Testis (tissue), 3 donors: Measurements from ENCODE around the gene FBLN2. TPM values are rescaled to one million over a fixed set of nuclear protein-coding genes. Genes with fewer than 3 reads are reported as not detected.

ENCODE experiments used
- DNase-seq: peaks from one replicate; pipeline ENCODE4 v3.0.0-alpha.2; 2019
- H3K27ac ChIP-seq, 2 donors: fragments of 200-600 bp; sonication (generic); one replicate each; pipeline ENCODE4 v1.5.1; 2019
- H3K27me3 ChIP-seq: fragments of 200-600 bp; sonication (generic); one replicate; pipeline ENCODE4 v1.5.1; 2019
- H3K36me3 ChIP-seq: fragments of 200-600 bp; sonication (generic); one replicate; pipeline ENCODE4 v1.5.1; 2017; ENCODE audit warnings: low read depth; ENCODE audit errors: missing control alignments
- H3K4me1 ChIP-seq: fragments of 200-600 bp; sonication (generic); one replicate; pipeline ENCODE4 v1.5.1; 2019
- H3K4me3 ChIP-seq, 2 donors: fragments of 200-600 bp; sonication (generic); one replicate each; pipeline ENCODE4 v1.5.1; 2017 to 2019
- H3K9me3 ChIP-seq: fragments of 200-600 bp; sonication (generic); one replicate; pipeline ENCODE4 v1.5.1; 2017
- CTCF ChIP-seq, 3 experiments: fragments of 450-650 bp in 2 of 3; fragments of 200-600 bp in 1 of 3; sonication (generic) in 1 of 3; IDR thresholded peaks; one replicate each; pipeline ENCODE4 v1.5.1; 2016 to 2019; ENCODE audit warnings: antibody characterized with exemption in 3 of 3, mild to moderate bottlenecking in 2 of 3, moderate library complexity in 1 of 3
- POLR2A ChIP-seq: fragments of 450-650 bp; IDR thresholded peaks from one replicate; pipeline ENCODE4 v1.6.1; 2017; ENCODE audit warnings: antibody characterized with exemption, mild to moderate bottlenecking, moderate library complexity
- WGBS, 2 donors: methylation state at CpG; one replicate each; pipeline ENCODE4 v1.1.5; 2018; 5-methylcytosine and 5-hydroxymethylcytosine counted together
- intact Hi-C: fragments of 100-400 bp; cut with DNase I; formaldehyde crosslinking; loops from one replicate; pipeline ENCODE4 v1.15.1; 2023; ENCODE audit warnings: low total_unique reads
- polyA plus RNA-seq: library from polyadenylated mRNA; stranded (reverse); fragments of 350-450 nt; fragmentation: Illumina TruSeq; extraction: RNeasy Lipid Tissue Mini Kit (QIAGEN cat#74804); gene quantifications from one replicate; pipeline ENCODE4 v1.2.3, GENCODE V29; 2014; ENCODE audit warnings: low read depth, low replicate concordance; ENCODE audit not compliant: insufficient read depth
- total RNA-seq, 2 donors: library from RNA; depleted of rRNA; stranded (reverse); fragments of >200 nt; gene quantifications; one replicate each; pipeline ENCODE4 v1.2.3, GENCODE V29; 2016

The FBLN2 gene
- total and polyA plus RNA-seq, 3 donors from 2014 or later, result 172 to 334 (median 248) TPM

DNA sequence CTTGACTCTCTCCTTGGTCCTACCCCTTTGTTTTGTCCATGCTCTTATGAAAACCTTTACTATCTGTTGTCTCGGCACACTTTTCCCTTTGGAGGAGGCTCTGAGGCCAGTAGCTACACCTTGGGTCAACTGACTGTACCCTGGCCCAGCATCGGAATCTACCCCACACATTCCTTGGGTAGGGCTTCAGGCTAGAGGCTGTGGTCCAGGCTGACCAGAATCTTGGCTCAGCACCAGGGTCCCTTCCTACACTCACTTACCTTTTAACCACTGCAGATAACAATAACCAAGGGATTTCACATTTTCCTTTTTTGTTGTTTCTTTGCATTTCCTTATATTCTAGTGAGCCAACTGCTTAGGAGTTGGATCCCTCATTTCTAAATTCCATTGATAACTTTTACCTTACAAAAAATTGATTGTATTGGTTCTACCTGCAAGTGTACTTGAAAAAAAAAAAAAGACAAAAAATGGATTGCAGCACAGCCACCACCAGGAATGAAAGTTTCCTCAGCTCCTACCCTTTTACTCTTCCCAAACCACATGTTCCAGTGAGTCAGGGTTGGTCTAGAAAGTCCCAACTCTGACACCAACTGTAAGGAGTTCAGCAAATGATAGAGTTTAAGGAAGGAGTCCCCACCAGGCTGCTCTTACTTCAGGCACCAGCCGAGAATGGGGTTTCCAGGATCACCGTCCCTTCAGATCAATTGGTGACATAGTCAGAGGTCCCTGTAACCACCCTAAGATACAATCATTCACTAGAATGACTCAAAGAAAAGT, 95.6 kb downstream of the FBLN2 start:
- DNase-seq, result no peak
- Histone ChIP-seq H3K4me1 (peaks cover 14% of the 10 kb centered on the region), H3K36me3 (no peaks in the 10 kb centered on the region), H3K27ac (no peak overlapping the region), H3K4me3 (no peak overlapping the region), H3K9me3 (no peaks in the 10 kb centered on the region), H3K27me3 (no peaks in the 10 kb centered on the region)
- no peak for TF ChIP-seq POLR2A
- no peak for TF ChIP-seq CTCF (IDR thresholded peaks at IDR 0.05)
- WGBS, 2 donors, result 72 to 93% methylated on average over 4 of the region's 4 CpGs
- intact Hi-C loops, result loop anchor here (5.0 kb wide), 1 partner anchor 552 kb away; no protein-coding TSS in a partner anchor

- Histone ChIP-seq H3K27ac (no peak overlapping the region), H3K4me1 (peaks cover 21% of the 10 kb centered on the region), H3K4me3 (no peak overlapping the region), H3K36me3 (no peaks in the 10 kb centered on the region), H3K9me3 (no peaks in the 10 kb centered on the region), H3K27me3 (no peaks in the 10 kb centered on the region)
- TF ChIP-seq CTCF (IDR thresholded peaks at IDR 0.05) (no peak), POLR2A (no peak)
- DNase-seq, result no peak
- 81 to 88% methylated on average over 8 to 9 of the region's 9 CpGs for WGBS, 2 donors
- intact Hi-C loops, result loop anchor here (5.0 kb wide), 1 partner anchor 554 kb away; no protein-coding TSS in a partner anchor
Measured at GRCh38 chr3:13645801-13646637, 97.1 kb downstream of the FBLN2 start.

GRCh38 chr3:13647298-13648059, 98.6 kb downstream of the FBLN2 start:
- peaks cover 21% of the 10 kb centered on the region for H3K4me1 ChIP-seq
- DNase-seq, result no peak
- intact Hi-C loops, result loop anchor here (5.0 kb wide), 1 partner anchor 555 kb away; no protein-coding TSS in a partner anchor
- no peak overlapping the region for H3K27ac ChIP-seq
- no peaks in the 10 kb centered on the region for H3K27me3 ChIP-seq
- no peaks in the 10 kb centered on the region for H3K36me3 ChIP-seq
- WGBS, 2 donors, result 18 to 30% methylated on average over 14 to 19 of the region's 19 CpGs
- H3K4me3 ChIP-seq, result no peak overlapping the region
- no peaks in the 10 kb centered on the region for H3K9me3 ChIP-seq
- TF ChIP-seq CTCF (IDR thresholded peaks at IDR 0.05) (no peak), POLR2A (no peak)

DNA sequence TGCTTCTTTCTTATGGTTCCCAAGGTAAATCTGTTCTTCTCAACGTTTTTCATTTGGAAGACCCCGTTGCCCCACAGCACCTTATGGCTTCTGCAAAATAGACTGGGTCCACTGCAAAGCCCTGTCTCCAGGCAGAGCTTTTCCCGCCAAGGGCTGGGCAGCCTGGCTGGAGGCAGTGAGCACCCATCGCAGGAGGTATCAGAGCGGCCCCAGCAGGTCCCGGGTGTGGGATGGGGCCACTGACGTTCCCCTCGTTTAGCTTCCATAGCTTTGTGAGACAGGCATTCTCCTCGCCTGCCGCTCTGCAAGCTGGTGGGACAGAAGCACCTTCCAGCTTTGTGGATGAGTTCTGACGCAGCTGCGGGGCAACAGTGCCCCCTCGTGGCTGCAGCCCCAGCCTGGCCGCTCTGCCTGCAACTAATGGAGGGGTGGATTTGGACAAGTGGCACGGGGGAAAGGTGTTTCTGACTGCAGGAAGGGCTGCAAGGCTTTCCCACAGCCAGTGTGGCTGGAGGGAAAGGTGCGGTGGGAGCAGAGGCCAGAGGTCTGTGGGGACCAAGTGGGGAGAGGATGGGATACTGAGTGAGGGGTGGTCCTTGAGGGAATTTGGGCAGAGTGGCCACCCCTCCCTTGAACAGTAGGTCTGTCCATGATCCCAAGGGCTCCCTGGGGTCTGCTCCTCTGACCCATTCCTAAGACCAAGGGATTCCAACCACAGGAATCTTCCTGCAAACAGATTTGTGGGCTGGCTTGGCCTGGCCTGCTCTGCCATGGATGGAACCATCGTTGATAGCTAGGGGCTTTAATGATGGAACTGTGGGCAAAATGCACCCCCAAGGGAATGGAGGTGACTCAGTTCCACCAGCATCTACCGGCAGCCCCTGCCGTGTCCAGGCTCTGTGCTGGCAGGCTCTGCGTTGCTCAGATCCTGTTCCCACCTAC, 99.4 kb downstream of the FBLN2 start:
- H3K4me3 ChIP-seq, result no peak overlapping the region
- 3 to 9% methylated on average over 16 to 20 of the region's 20 CpGs for WGBS, 2 donors
- peak; percentile 93 for DNase-seq
- no peak overlapping the region for H3K27ac ChIP-seq
- peaks cover 21% of the 10 kb centered on the region for H3K4me1 ChIP-seq
- intact Hi-C loops, result loop anchor here (5.0 kb wide), 1 partner anchor 556 kb away; no protein-coding TSS in a partner anchor
- TF ChIP-seq CTCF (IDR thresholded peaks at IDR 0.05) (peak; percentile 98), POLR2A (no peak)
- H3K36me3 ChIP-seq, result no peaks in the 10 kb centered on the region
- H3K9me3 ChIP-seq, result no peaks in the 10 kb centered on the region
- no peaks in the 10 kb centered on the region for H3K27me3 ChIP-seq
